Activated naive CD8-positive, alpha-beta T cell treated with anti-CD3 and anti-CD28 coated beads, Interleukin-2, amount 50 U/mL, for 24 hours (primary cell): ENCODE results near the gene TMSB4X.
"Not testable (repeated sequence)": the region's sequence is repeated elsewhere in the genome, so short reads cannot be mapped to it uniquely, and the experiment has no call there.

Experiments used
- ATAC-seq: fragments of 150-1000 bp; cut with Tn5 transposase; one replicate; pipeline ENCODE4 v1.10.0; 2021
- DNase-seq: peaks from one replicate; pipeline ENCODE4 v3.0.0; 2021
- H3K27ac Mint-ChIP-seq: one replicate; pipeline ENCODE4 v1.8.0; 2021; ENCODE audit warnings: mild to moderate bottlenecking, mixed read lengths
- H3K27me3 Mint-ChIP-seq: one replicate; pipeline ENCODE4 v1.8.0; 2021; ENCODE audit warnings: mixed read lengths
- H3K36me3 Mint-ChIP-seq: one replicate; pipeline ENCODE4 v1.8.0; 2021; ENCODE audit warnings: low read depth, mixed read lengths
- H3K4me1 Mint-ChIP-seq: one replicate; pipeline ENCODE4 v1.8.0; 2021; ENCODE audit warnings: mixed read lengths
- H3K4me3 Mint-ChIP-seq: one replicate; pipeline ENCODE4 v1.8.0; 2021; ENCODE audit warnings: mild to moderate bottlenecking, moderate library complexity, mixed read lengths
- H3K9me3 Mint-ChIP-seq: one replicate; pipeline ENCODE4 v1.8.0; 2021; ENCODE audit warnings: mixed read lengths

The TMSB4X gene

GRCh38 chrX:12963210-12963850 lies 11.6 kb upstream of the TMSB4X start:
- ATAC-seq, H3K27me3 Mint-ChIP-seq, H3K4me3 Mint-ChIP-seq, H3K9me3 Mint-ChIP-seq, DNase-seq, H3K27ac Mint-ChIP-seq, H3K36me3 Mint-ChIP-seq: not testable (repeated sequence)
- peaks cover 59% of the 10 kb centered on the region for H3K4me1 Mint-ChIP-seq

- H3K4me3 Mint-ChIP-seq, result peak overlapping the region; percentile 7
- peak overlapping the region; percentile 82 for H3K27ac Mint-ChIP-seq
- H3K27me3 Mint-ChIP-seq, result no peaks in the 10 kb centered on the region
- no peaks in the 10 kb centered on the region for H3K9me3 Mint-ChIP-seq
- no peaks in the 10 kb centered on the region for H3K36me3 Mint-ChIP-seq
- no peak for ATAC-seq
- H3K4me1 Mint-ChIP-seq, result peaks cover 60% of the 10 kb centered on the region
- no peak for DNase-seq
Observed at GRCh38 chrX:12965131-12965940, 9.6 kb upstream of the TMSB4X start.

GRCh38 chrX:12966151-12966550 lies 8.8 kb upstream of the TMSB4X start:
- H3K36me3 Mint-ChIP-seq, result no peaks in the 10 kb centered on the region
- H3K4me1 Mint-ChIP-seq, result peaks cover 60% of the 10 kb centered on the region
- ATAC-seq (no peak), DNase-seq (no peak)
- no peaks in the 10 kb centered on the region for H3K27me3 Mint-ChIP-seq
- H3K9me3 Mint-ChIP-seq, result no peaks in the 10 kb centered on the region
- H3K27ac Mint-ChIP-seq, result peak overlapping the region; percentile 82
- no peak overlapping the region for H3K4me3 Mint-ChIP-seq

- DNase-seq (no peak), ATAC-seq (peak; percentile 56)
- no peaks in the 10 kb centered on the region for H3K27me3 Mint-ChIP-seq
- peaks cover 58% of the 10 kb centered on the region for H3K4me1 Mint-ChIP-seq
- H3K27ac Mint-ChIP-seq, result peak overlapping the region; percentile 94
- H3K4me3 Mint-ChIP-seq, result peak overlapping the region; percentile 74
- no peaks in the 10 kb centered on the region for H3K9me3 Mint-ChIP-seq
- H3K36me3 Mint-ChIP-seq, result no peaks in the 10 kb centered on the region
Observed at GRCh38 chrX:12967711-12968465, 7.0 kb upstream of the TMSB4X start.

- Mint-ChIP-seq H3K27ac (peak overlapping the region; percentile 98), H3K36me3 (peaks cover 11% of the 10 kb centered on the region), H3K27me3 (no peaks in the 10 kb centered on the region), H3K4me1 (peaks cover 59% of the 10 kb centered on the region), H3K9me3 (no peaks in the 10 kb centered on the region), H3K4me3 (peak overlapping the region; percentile 92)
- ATAC-seq (peak; percentile 39), DNase-seq (no peak)
Observed at GRCh38 chrX:12970691-12971202, 4.2 kb upstream of the TMSB4X start.

- DNase-seq (no peak), ATAC-seq (no peak)
- Mint-ChIP-seq H3K4me3 (peak overlapping the region; percentile 92), H3K27me3 (no peaks in the 10 kb centered on the region), H3K9me3 (no peaks in the 10 kb centered on the region), H3K4me1 (peaks cover 53% of the 10 kb centered on the region), H3K36me3 (peaks cover 16% of the 10 kb centered on the region), H3K27ac (peak overlapping the region; percentile 98)
Observed at GRCh38 chrX:12971282-12972003, 3.5 kb upstream of the TMSB4X start.

- Mint-ChIP-seq H3K4me1 (peaks cover 48% of the 10 kb centered on the region), H3K36me3 (peaks cover 24% of the 10 kb centered on the region), H3K9me3 (no peaks in the 10 kb centered on the region), H3K27me3 (no peaks in the 10 kb centered on the region), H3K4me3 (peak overlapping the region; percentile 92), H3K27ac (peak overlapping the region; percentile 98)
- DNase-seq (no peak), ATAC-seq (no peak)
Observed at GRCh38 chrX:12972243-12972642, 2.7 kb upstream of the TMSB4X start.

GRCh38 chrX:12972878-12973560 lies 1.9 kb upstream of the TMSB4X start:
- Mint-ChIP-seq H3K36me3 (peaks cover 31% of the 10 kb centered on the region), H3K27ac (peak overlapping the region; percentile 97), H3K9me3 (no peaks in the 10 kb centered on the region), H3K4me1 (peaks cover 47% of the 10 kb centered on the region), H3K27me3 (no peaks in the 10 kb centered on the region), H3K4me3 (peak overlapping the region; percentile 92)
- DNase-seq (no peak), ATAC-seq (no peak)

DNA sequence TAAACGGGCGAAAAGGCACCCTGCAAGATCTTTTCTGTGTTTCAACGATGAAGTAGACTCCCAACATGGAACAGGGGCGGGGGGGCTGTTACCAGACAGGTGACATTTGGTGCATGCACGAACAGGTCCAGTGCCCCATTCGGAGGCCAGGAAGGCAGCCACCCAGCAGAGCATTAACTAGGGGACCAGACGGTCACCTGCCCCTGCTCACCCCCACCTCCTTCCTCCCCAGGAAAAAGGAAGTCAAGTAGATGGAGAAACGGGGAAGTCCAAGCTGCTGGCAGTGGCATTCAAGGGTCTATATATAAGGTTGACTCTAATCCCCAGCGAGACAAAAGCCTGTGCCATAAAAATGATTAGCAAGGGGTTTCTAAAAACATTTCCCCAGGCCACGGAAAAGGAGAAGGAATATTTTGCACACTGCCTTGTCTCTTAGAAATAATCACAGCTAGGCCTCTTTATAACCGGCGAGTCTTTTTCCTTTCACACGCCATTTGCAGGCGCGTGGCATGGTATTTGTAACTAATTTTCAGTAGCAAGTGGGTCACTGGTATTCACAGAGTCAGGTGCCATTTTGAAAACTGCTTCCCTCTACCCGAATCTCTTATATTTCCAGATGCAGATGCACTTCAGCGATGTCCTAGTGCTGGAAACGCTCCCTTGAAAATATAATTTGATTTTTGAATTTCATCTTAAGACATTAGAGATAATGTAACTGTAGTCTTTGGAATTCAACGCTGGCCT lies 1.2 kb upstream of the TMSB4X start:
- H3K36me3 Mint-ChIP-seq, result peaks cover 33% of the 10 kb centered on the region
- peaks cover 48% of the 10 kb centered on the region for H3K4me1 Mint-ChIP-seq
- H3K4me3 Mint-ChIP-seq, result peak overlapping the region; percentile 92
- H3K9me3 Mint-ChIP-seq, result no peaks in the 10 kb centered on the region
- ATAC-seq (peak; percentile 22), DNase-seq (peak; percentile 61)
- peak overlapping the region; percentile 97 for H3K27ac Mint-ChIP-seq
- H3K27me3 Mint-ChIP-seq, result no peaks in the 10 kb centered on the region

GRCh38 chrX:12974305-12974795 lies 560 bp upstream of the TMSB4X start:
- no peaks in the 10 kb centered on the region for H3K27me3 Mint-ChIP-seq
- DNase-seq, result peak; percentile 53
- peak overlapping the region; percentile 92 for H3K4me3 Mint-ChIP-seq
- peaks cover 33% of the 10 kb centered on the region for H3K36me3 Mint-ChIP-seq
- peak; percentile 23 for ATAC-seq
- H3K9me3 Mint-ChIP-seq, result no peaks in the 10 kb centered on the region
- peak overlapping the region; percentile 97 for H3K27ac Mint-ChIP-seq
- H3K4me1 Mint-ChIP-seq, result peaks cover 49% of the 10 kb centered on the region

GRCh38 chrX:12975670-12975965 lies 708 bp downstream of the TMSB4X start:
- H3K36me3 Mint-ChIP-seq, result peaks cover 33% of the 10 kb centered on the region
- no peak for DNase-seq
- no peaks in the 10 kb centered on the region for H3K27me3 Mint-ChIP-seq
- H3K4me3 Mint-ChIP-seq, result peak overlapping the region; percentile 92
- peaks cover 45% of the 10 kb centered on the region for H3K4me1 Mint-ChIP-seq
- peak overlapping the region; percentile 97 for H3K27ac Mint-ChIP-seq
- no peak for ATAC-seq
- no peaks in the 10 kb centered on the region for H3K9me3 Mint-ChIP-seq

DNA sequence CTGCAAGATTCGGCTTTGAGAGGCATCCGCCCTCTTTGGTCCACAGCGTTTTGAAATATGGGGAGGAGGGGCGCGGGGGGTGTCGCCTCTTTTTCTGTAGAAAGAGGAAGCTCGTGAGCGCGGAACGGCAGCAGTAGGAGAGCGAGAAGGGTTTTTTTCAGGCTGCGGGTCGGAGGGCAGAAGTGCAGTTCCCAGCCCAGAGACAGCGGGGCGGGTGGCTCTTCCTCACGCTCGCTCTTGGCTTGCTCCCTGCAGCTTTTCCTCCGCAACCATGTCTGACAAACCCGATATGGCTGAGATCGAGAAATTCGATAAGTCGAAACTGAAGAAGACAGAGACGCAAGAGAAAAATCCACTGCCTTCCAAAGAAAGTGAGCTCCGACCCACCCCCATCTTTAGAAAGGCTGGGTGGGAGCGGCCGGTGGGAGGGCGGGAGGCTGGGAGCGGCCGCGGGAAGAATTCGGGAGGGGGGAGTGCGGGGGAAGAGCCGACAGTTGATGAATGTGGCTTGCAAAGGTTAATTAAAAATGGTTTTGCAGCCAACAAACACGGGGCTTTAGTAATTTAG lies 1.2 kb downstream of the TMSB4X start:
- no peaks in the 10 kb centered on the region for H3K27me3 Mint-ChIP-seq
- H3K4me3 Mint-ChIP-seq, result peak overlapping the region; percentile 92
- DNase-seq (no peak), ATAC-seq (no peak)
- peaks cover 45% of the 10 kb centered on the region for H3K4me1 Mint-ChIP-seq
- H3K36me3 Mint-ChIP-seq, result peaks cover 33% of the 10 kb centered on the region
- no peaks in the 10 kb centered on the region for H3K9me3 Mint-ChIP-seq
- peak overlapping the region; percentile 97 for H3K27ac Mint-ChIP-seq
